GM12878 (cell line): ENCODE data around the gene EXOC5. TPM values are rescaled to one million over a fixed set of nuclear protein-coding genes. Genes with fewer than 3 reads are reported as not detected.

Source experiments
- ATAC-seq: fragments of 200-7000 bp; cut with Tn5 transposase; 3 replicates; pipeline ENCODE4 v1.9.1; 2020; ENCODE audit warnings: mild to moderate bottlenecking, moderate library complexity
- BruUV-seq: library from RNA; stranded (reverse); fragments of 400-500 nt; replicated peaks from 2 replicates; lab custom pipeline; 2021; lab: Mats Ljungman, UMichigan
- CTCF ChIA-PET: fragments of 300-600 bp; sonication (Branson Sonifier 250); formaldehyde crosslinking; extraction: SDS; loops from one replicate; lab custom pipeline; 2021; ENCODE audit warnings: inconsistent platforms; lab: Yijun Ruan, JAX
- POLR2A ChIA-PET: fragments of 350-600 bp; formaldehyde crosslinking; extraction: SDS; loops from one replicate; lab custom pipeline; 2021; ENCODE audit warnings: inconsistent platforms; lab: Charles Lee
- RAD21 ChIA-PET: fragments of 300-600 bp; sonication (Branson Sonifier 250); formaldehyde crosslinking; loops from one replicate; lab custom pipeline; 2023; ENCODE audit warnings: antibody characterized with exemption; ENCODE audit not compliant: unreplicated experiment; lab: Charles Lee
- SMC1A ChIA-PET: fragments of 300-600 bp; sonication (Branson Sonifier 250); formaldehyde crosslinking; loops from one replicate; lab custom pipeline; 2023; ENCODE audit not compliant: unreplicated experiment, uncharacterized antibody; lab: Charles Lee
- DNase-seq: peaks from one replicate; pipeline ENCODE4 v3.0.0-alpha.2; 2011; ENCODE audit warnings: low read depth, low spot score
- FAIRE-seq: peaks from 3 replicates; lab custom pipeline; 2011; peaks lifted over from hg19 to GRCh38; lab: Jason Lieb, UNC
- H2AFZ ChIP-seq: 2 replicates; pipeline ENCODE4 v1.6.0; 2011; ENCODE audit warnings: low read depth, low read length, control low read depth; ENCODE audit not compliant: control insufficient read depth
- H3K27ac ChIP-seq: 2 replicates; pipeline ENCODE4 v1.5.1; 2011; ENCODE audit warnings: control low read depth; ENCODE audit not compliant: control insufficient read depth, insufficient read depth
- H3K27me3 ChIP-seq, 2 experiments: replicated peaks in 1 of 2; 2 replicates each; pipeline versions ENCODE4 v1.6.0 to v1.6.1; 2011; ENCODE audit warnings: low read length in 1 of 2; ENCODE audit not compliant: control insufficient read depth in 2 of 2, insufficient read depth in 2 of 2
- H3K36me3 ChIP-seq, 2 experiments: 2 replicates each; pipeline ENCODE4 v1.5.1; 2011; ENCODE audit warnings: low read length in 1 of 2; ENCODE audit not compliant: control insufficient read depth in 2 of 2, insufficient read depth in 2 of 2
- H3K4me1 ChIP-seq: 2 replicates; pipeline ENCODE4 v1.6.1; 2011; ENCODE audit warnings: mild to moderate bottlenecking, low read length, moderate library complexity, mixed read lengths; ENCODE audit not compliant: control insufficient read depth, insufficient read depth
- H3K4me2 ChIP-seq: 2 replicates; pipeline ENCODE4 v1.6.0; 2011; ENCODE audit warnings: control low read depth; ENCODE audit not compliant: control insufficient read depth, insufficient read depth
- H3K4me3 ChIP-seq: fragments of 200-600 bp; sonication (generic); 2 replicates; pipeline ENCODE4 v1.5.1; 2016
- H3K79me2 ChIP-seq: 2 replicates; pipeline ENCODE4 v1.6.0; 2011; ENCODE audit warnings: low read length; ENCODE audit not compliant: control insufficient read depth, insufficient read depth
- H3K9ac ChIP-seq: 2 replicates; pipeline ENCODE4 v1.8.0; 2011; ENCODE audit warnings: low read length, control low read depth, mixed read lengths; ENCODE audit not compliant: control insufficient read depth, insufficient read depth
- H3K9me3 ChIP-seq: replicated peaks from 3 replicates; pipeline ENCODE4 v1.5.1; 2011; ENCODE audit warnings: mild to moderate bottlenecking, low read length; ENCODE audit not compliant: control insufficient read depth, insufficient read depth
- H4K20me1 ChIP-seq: 2 replicates; pipeline ENCODE4 v1.6.0; 2011; ENCODE audit not compliant: control insufficient read depth, insufficient read depth
- BHLHE40 ChIP-seq, 2 experiments: fragments of 450-650 bp in 1 of 2; IDR thresholded peaks; 2 replicates each; pipeline ENCODE4 v1.6.1; 2011 to 2017; ENCODE audit warnings: low read depth in 2 of 2, borderline replicate concordance in 1 of 2, improper control_type of control experiment in 1 of 2, low read length in 1 of 2, mild to moderate bottlenecking in 1 of 2
- CEBPB ChIP-seq, 2 experiments: fragments of 150-350 bp in 1 of 2; IDR thresholded peaks; 2 replicates each; pipeline ENCODE4 v1.6.1; 2012 to 2014; ENCODE audit warnings: low read depth in 2 of 2, low read length in 2 of 2, borderline replicate concordance in 1 of 2, inconsistent platforms in 1 of 2
- CHD1 ChIP-seq: IDR thresholded peaks from 2 replicates; pipeline ENCODE4 v1.6.1; 2012; ENCODE audit warnings: low read depth, low read length, improper control_type of control experiment
- CREM ChIP-seq: IDR thresholded peaks from 2 replicates; pipeline ENCODE4 v1.6.1; 2014; ENCODE audit warnings: antibody characterized with exemption, low read depth
- EED ChIP-seq: sonication (generic); IDR thresholded peaks from 2 replicates; pipeline ENCODE4 v1.6.1; 2016; ENCODE audit warnings: antibody characterized with exemption, low read depth
- GABPA ChIP-seq: IDR thresholded peaks from 2 replicates; pipeline ENCODE4 v1.6.1; 2014; ENCODE audit warnings: antibody characterized with exemption, low read depth, mild to moderate bottlenecking, inconsistent platforms
- JUNB ChIP-seq: IDR thresholded peaks from 2 replicates; pipeline ENCODE4 v1.6.1; 2016; ENCODE audit warnings: antibody characterized with exemption, mild to moderate bottlenecking
- MYB ChIP-seq: fragments of 150-350 bp; IDR thresholded peaks from 2 replicates; pipeline ENCODE4 v1.6.1; 2014; ENCODE audit warnings: mild to moderate bottlenecking, low read depth, low read length, borderline replicate concordance
- NR2F1 ChIP-seq: fragments of 450-650 bp; conservative IDR thresholded peaks from 2 replicates; pipeline ENCODE4 v1.6.1; 2017; ENCODE audit warnings: mild to moderate bottlenecking
- PRDM15 ChIP-seq: fragments of 450-650 bp; formaldehyde crosslinking; IDR thresholded peaks from 2 replicates; pipeline ENCODE4 v1.4.0; 2020; ENCODE audit warnings: mild to moderate bottlenecking, moderate library complexity
- SMAD1 ChIP-seq: fragments of 450-650 bp; IDR thresholded peaks from 2 replicates; pipeline ENCODE4 v1.6.1; 2018; ENCODE audit warnings: mild to moderate bottlenecking, low read depth; ENCODE audit not compliant: partially characterized antibody
- WRNIP1 ChIP-seq: IDR thresholded peaks from 2 replicates; pipeline ENCODE4 v1.6.1; 2011; ENCODE audit warnings: low read depth, low read length, improper control_type of control experiment, borderline replicate concordance
- WGBS: methylation state at CpG from one replicate; pipeline ENCODE4 v1.1.6; 2016; ENCODE audit warnings: low lambda C conversion rate; ENCODE audit not compliant: insufficient replicate concordance, insufficient coverage; ENCODE audit errors: missing lambda C conversion rate; 5-methylcytosine and 5-hydroxymethylcytosine counted together
- in situ Hi-C: fragments of 300-500 bp; cut with MboI; formaldehyde crosslinking; loops from 9 replicates; pipeline ENCODE4 v1.14.3; 2018; ENCODE audit warnings: mixed read lengths
- intact Hi-C: fragments of 100-400 bp; cut with micrococcal nuclease; formaldehyde crosslinking; loops from one replicate; pipeline ENCODE4 v1.14.2; 2022; ENCODE audit not compliant: unreplicated experiment
- polyA plus RNA-seq, 11 experiments: library from polyadenylated mRNA; depleted of rRNA in 4 of 11; unstranded in 6 of 11; stranded (reverse) in 5 of 11; fragments of >200 nt; fragmentation: Nextera tagmentation in 4 of 11; fragmentation: Illumina TruSeq in 1 of 11; extraction: Ambion mirVana in 4 of 11; extraction: Trizol in 1 of 11; gene quantifications; 1 replicate in 1 of 11; 2 replicates in 10 of 11; pipeline versions ENCODE4 v1.2.1 to v1.2.3, GENCODE V29; 2011 to 2016; ENCODE audit warnings: inconsistent platforms in 2 of 11, missing spikeins in 2 of 11, low read depth in 1 of 11
- total RNA-seq, 4 experiments: library from RNA; depleted of rRNA in 3 of 4; stranded (reverse); fragments of >200 nt in 3 of 4; fragmentation: Illumina TruSeq in 1 of 4; extraction: Trizol in 1 of 4; gene quantifications; 2 replicates each; pipeline versions ENCODE4 v1.2.1 to v1.2.3, GENCODE V29; 2013 to 2021

EXOC5 gene
- total and polyA plus RNA-seq, 10 of the 15 experiments (the other 5 are each of a cell fraction or from before 2014, with no cell fraction given) = 10.3 to 101 (median 43.6) TPM

- TF ChIP-seq PRDM15 (CRISPR knock-in tag) (no peak), NR2F1 (no peak), EED (no peak), CEBPB (IDR thresholded peaks at IDR 0.05; ENCODE audit: borderline replicate concordance in 1 of 2, low read depth in 2 of 2, low read length in 2 of 2) (no peak)
Measured at GRCh38 chr14:57293866-57294837, 25.4 kb upstream of the EXOC5 start (continued).

GRCh38 chr14:57291692-57292647 lies 23.3 kb upstream of the EXOC5 start:
- Histone ChIP-seq H3K4me2 (no peak overlapping the region), H2AFZ (no peak overlapping the region), H4K20me1 (no peaks in the 10 kb centered on the region), H3K4me1 (no peaks in the 10 kb centered on the region), H3K27me3 (no peaks in the 10 kb centered on the region), H3K9ac (no peak overlapping the region), H3K36me3 (peaks cover 0 to 5% of the 10 kb centered on the region in 2 experiments; a peak in 3 of 4 replicates), H3K27ac (no peak overlapping the region), H3K4me3 (no peak overlapping the region), H3K79me2 (no peaks in the 10 kb centered on the region), H3K9me3 (no peaks in the 10 kb centered on the region)
- intact Hi-C loops = loop anchor here (5.0 kb wide), 2 partner anchors 65 to 90 kb away; no protein-coding TSS in a partner anchor
- ChIA-PET POLR2A (no interaction called here), CTCF (no interaction called here), SMC1A (interaction anchor here (0.9 kb wide), 1 partner anchor 25 kb away, joined by 3 read pairs; no protein-coding TSS in a partner anchor), RAD21 (no interaction called here)
- FAIRE-seq (peak; percentile 78), DNase-seq (no peak), ATAC-seq (no peak)
- WGBS = 78% methylated on average over 6 of the region's 6 CpGs
- BruUV-seq = no TSS peak
- in situ Hi-C loops = no loop called here
- TF ChIP-seq GABPA (no peak), MYB (no peak), WRNIP1 (no peak), JUNB (no peak), CREM (no peak), SMAD1 (no peak), CHD1 (no peak), BHLHE40 (IDR thresholded peaks at IDR 0.05; ENCODE audit: borderline replicate concordance in 1 of 2, low read depth in 2 of 2, low read length in 1 of 2) (no peak)
